Large intestine (tissue), 3 donors: Measurements from ENCODE around the gene TUT4. TPM values are rescaled to one million over a fixed set of nuclear protein-coding genes. Genes with fewer than 3 reads are reported as not detected.

ENCODE experiments used
- DNase-seq, 2 donors: peaks; one replicate each; pipeline versions ENCODE4 v3.0.0 to v3.0.0-alpha.2; 2013
- H3K27ac ChIP-seq: one replicate; pipeline ENCODE4 v1.5.1; 2013; ENCODE audit warnings: low read length
- H3K27me3 ChIP-seq: 2 replicates; pipeline ENCODE4 v1.6.1; 2013; ENCODE audit warnings: low read length; ENCODE audit not compliant: control insufficient read depth, insufficient read depth
- H3K36me3 ChIP-seq: 2 replicates; pipeline ENCODE4 v1.6.1; 2013; ENCODE audit warnings: low read length; ENCODE audit not compliant: control insufficient read depth, insufficient read depth
- H3K4me1 ChIP-seq: one replicate; pipeline ENCODE4 v1.6.1; 2013; ENCODE audit warnings: low read length; ENCODE audit not compliant: control insufficient read depth, insufficient read depth
- H3K4me3 ChIP-seq: one replicate; pipeline ENCODE4 v1.5.1; 2013; ENCODE audit warnings: low read length
- H3K9me3 ChIP-seq: one replicate; pipeline ENCODE4 v1.6.1; 2013; ENCODE audit warnings: mild to moderate bottlenecking, low read depth, low read length, moderate library complexity; ENCODE audit not compliant: control insufficient read depth
- WGBS: methylation state at CpG from one replicate; pipeline ENCODE4 v1.1.5; 2013; ENCODE audit warnings: low lambda C conversion rate; ENCODE audit not compliant: insufficient coverage; 5-methylcytosine and 5-hydroxymethylcytosine counted together
- polyA plus RNA-seq: library from polyadenylated mRNA; unstranded; fragments of 120-200 nt; gene quantifications from one replicate; pipeline ENCODE4 v1.2.1, GENCODE V29; 2013

The TUT4 gene
- polyA plus RNA-seq, 1 donor, result 68.7 TPM

DNA sequence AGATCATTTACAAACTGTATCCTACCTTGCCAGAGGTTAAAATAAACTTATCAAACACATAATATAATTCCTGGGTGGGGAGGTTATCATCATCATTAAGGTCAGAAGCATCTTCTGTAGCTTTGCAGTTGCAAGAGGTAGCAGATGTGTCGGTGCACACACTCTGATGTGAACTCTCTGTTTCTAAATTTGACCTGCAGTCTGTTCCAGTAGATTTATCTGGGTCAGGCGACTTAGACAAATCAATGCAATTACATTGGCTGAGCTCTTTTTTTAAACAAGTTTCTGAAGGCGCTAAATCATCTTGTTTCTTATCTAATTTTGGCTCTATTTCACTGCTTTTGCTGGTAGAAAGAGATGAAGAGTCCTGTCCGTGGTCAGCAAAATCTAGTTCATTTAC, 78.1 kb downstream of the TUT4 start:
- Histone ChIP-seq H3K36me3 (peaks cover 42% of the 10 kb centered on the region), H3K27me3 (no peaks in the 10 kb centered on the region), H3K9me3 (no peaks in the 10 kb centered on the region), H3K4me1 (no peaks in the 10 kb centered on the region), H3K27ac (no peak overlapping the region), H3K4me3 (no peak overlapping the region)
- WGBS, result 82% methylated on average over 2 of the region's 4 CpGs
- DNase-seq, result no peak

DNA sequence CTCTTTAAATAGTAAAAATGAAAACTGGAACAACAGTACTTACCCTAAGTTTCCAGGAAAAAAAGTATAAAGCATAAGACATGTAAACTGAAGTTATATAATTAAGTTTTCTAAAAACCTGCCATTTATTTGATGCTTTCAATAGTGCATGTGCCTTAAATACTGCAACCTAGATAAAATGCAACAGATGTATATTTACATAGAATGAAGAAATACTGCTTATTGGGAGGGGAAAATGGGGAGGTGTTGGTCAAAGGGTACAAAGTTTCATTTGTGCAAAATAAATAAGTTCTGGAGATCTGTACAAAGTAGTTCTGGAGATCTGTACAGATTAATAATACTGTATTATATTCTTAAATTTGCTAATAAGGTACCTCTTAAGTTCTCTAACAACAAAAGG, 79.9 kb downstream of the TUT4 start:
- Histone ChIP-seq H3K27ac (no peak overlapping the region), H3K4me3 (no peak overlapping the region), H3K36me3 (peaks cover 37% of the 10 kb centered on the region), H3K27me3 (no peaks in the 10 kb centered on the region), H3K4me1 (no peaks in the 10 kb centered on the region), H3K9me3 (no peaks in the 10 kb centered on the region)
- DNase-seq, result no peak

DNA sequence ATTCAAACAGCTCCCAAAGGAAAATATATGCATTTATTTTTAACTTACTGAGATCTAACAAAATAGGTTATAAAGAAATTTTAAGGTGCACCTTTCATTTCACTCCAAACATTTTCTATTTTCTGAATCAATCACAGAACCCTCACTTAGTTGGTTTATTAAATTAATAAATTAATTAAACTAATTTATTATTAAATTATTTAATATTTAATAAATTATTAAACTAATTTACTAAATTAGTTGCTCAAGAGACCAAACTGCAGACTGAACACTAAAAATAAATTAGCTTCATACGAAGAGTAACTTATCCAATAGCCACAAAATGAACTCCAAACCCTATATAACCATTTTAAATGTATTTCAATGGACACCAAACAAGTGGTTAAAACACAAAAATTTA, 80.5 kb downstream of the TUT4 start:
- peaks cover 31% of the 10 kb centered on the region for H3K36me3 ChIP-seq
- WGBS, result no CpG with 5 or more reads among the region's 1 CpG
- DNase-seq, result no peak

DNA sequence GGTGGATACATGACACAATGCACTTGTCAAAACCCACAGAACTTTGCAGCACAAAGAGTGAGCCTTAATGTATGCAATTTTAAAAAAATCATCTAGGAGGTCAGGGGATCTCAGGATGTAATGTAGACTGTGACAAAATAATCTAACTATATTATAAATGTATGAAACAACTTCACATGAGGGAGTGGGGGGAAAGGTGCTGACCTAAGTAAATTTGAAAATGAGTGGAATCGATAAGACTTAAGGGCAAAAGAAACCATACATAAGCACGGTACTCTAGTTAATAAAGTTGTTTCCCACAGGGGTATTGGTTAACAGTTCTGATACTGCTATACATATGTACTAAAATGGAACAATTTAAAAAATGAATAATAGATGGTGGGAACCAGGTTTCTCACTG, 83.8 kb downstream of the TUT4 start:
- Histone ChIP-seq H3K4me3 (no peak overlapping the region), H3K36me3 (peaks cover 12% of the 10 kb centered on the region), H3K4me1 (no peaks in the 10 kb centered on the region), H3K27me3 (no peaks in the 10 kb centered on the region), H3K9me3 (no peaks in the 10 kb centered on the region), H3K27ac (no peak overlapping the region)
- 100% methylated on average over 2 of the region's 2 CpGs for WGBS
- DNase-seq, result no peak

More for the DNA sequence above, 80.5 kb downstream of the TUT4 start:
- H3K4me3 ChIP-seq, result no peak overlapping the region
- H3K27me3 ChIP-seq, result no peaks in the 10 kb centered on the region
- no peaks in the 10 kb centered on the region for H3K9me3 ChIP-seq
- no peaks in the 10 kb centered on the region for H3K4me1 ChIP-seq
- no peak overlapping the region for H3K27ac ChIP-seq

- no peak for DNase-seq
- Histone ChIP-seq H3K4me1 (no peaks in the 10 kb centered on the region), H3K4me3 (no peak overlapping the region), H3K27me3 (no peaks in the 10 kb centered on the region), H3K27ac (no peak overlapping the region), H3K36me3 (peaks cover 6% of the 10 kb centered on the region), H3K9me3 (no peaks in the 10 kb centered on the region)
- WGBS, result 100% methylated on average over 2 of the region's 5 CpGs
These were observed 89.0 kb downstream of the TUT4 start for GRCh38 chr1:52463891-52464290.

DNA sequence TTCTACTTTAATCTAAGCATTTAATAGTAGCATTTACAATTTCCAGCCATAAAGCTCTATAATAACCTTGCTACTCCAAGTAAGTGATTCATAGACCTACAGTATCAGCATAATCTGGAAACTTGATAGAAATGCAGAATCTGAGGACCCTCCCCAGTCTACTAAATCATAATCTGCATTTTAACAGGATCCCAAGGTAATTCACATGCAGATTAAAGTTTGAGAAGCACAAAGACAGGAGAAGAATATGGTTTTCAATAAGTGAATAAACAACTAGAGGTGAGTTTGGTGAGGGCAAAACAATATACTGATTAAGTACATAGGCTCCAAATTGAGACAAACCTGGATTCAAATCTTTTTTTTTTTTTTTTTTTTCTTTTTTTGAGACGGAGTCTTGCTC, 91.1 kb downstream of the TUT4 start:
- Histone ChIP-seq H3K36me3 (peaks cover 9% of the 10 kb centered on the region), H3K4me1 (no peaks in the 10 kb centered on the region), H3K27ac (no peak overlapping the region), H3K27me3 (no peaks in the 10 kb centered on the region), H3K9me3 (no peaks in the 10 kb centered on the region), H3K4me3 (no peak overlapping the region)
- DNase-seq, result no peak
- WGBS, result no CpG with 5 or more reads among the region's 1 CpG

GRCh38 chr1:52460694-52461093, 92.2 kb downstream of the TUT4 start:
- H3K4me1 ChIP-seq, result no peaks in the 10 kb centered on the region
- WGBS, result 91% methylated on average over 1 of the region's 1 CpG

GRCh38 chr1:52455686-52456085, 97.2 kb downstream of the TUT4 start:
- WGBS, result 100% methylated on average over 1 of the region's 2 CpGs
- H3K36me3 ChIP-seq, result peaks cover 23% of the 10 kb centered on the region
- H3K4me3 ChIP-seq, result no peak overlapping the region

More at GRCh38 chr1:52460694-52461093, 92.2 kb downstream of the TUT4 start:
- Histone ChIP-seq H3K27me3 (no peaks in the 10 kb centered on the region), H3K9me3 (no peaks in the 10 kb centered on the region), H3K4me3 (no peak overlapping the region), H3K27ac (no peak overlapping the region), H3K36me3 (peaks cover 12% of the 10 kb centered on the region)
- DNase-seq, result no peak

GRCh38 chr1:52454779-52455178, 98.1 kb downstream of the TUT4 start:
- Histone ChIP-seq H3K4me3 (no peak overlapping the region), H3K36me3 (peaks cover 24% of the 10 kb centered on the region), H3K27ac (no peak overlapping the region), H3K4me1 (no peaks in the 10 kb centered on the region), H3K27me3 (no peaks in the 10 kb centered on the region), H3K9me3 (no peaks in the 10 kb centered on the region)
- 100% methylated on average over 1 of the region's 2 CpGs for WGBS
- DNase-seq, result no peak

More at GRCh38 chr1:52455686-52456085, 97.2 kb downstream of the TUT4 start:
- no peaks in the 10 kb centered on the region for H3K27me3 ChIP-seq
- no peaks in the 10 kb centered on the region for H3K4me1 ChIP-seq
- no peaks in the 10 kb centered on the region for H3K9me3 ChIP-seq
- no peak for DNase-seq
- no peak overlapping the region for H3K27ac ChIP-seq

DNA sequence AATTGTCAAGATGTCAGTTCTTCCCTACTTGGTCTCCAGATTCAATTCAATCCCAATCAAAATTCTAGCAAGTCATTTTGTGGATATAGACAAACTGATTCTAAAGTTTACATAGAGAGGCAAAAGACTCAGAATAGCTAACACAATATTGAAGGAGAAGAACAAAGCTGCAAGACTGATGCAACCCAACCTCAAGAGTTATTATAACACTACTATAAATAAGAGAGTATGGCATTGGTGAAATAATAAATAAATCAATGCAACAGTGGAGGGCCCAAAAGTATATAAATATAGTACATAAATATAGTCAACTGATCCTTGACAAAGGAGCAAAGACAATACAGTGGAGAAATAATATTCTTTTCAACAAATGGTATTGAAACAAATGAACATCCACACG, 98.8 kb downstream of the TUT4 start:
- no peak overlapping the region for H3K4me3 ChIP-seq
- H3K27me3 ChIP-seq, result no peaks in the 10 kb centered on the region
- 100% methylated on average over 1 of the region's 1 CpG for WGBS
- DNase-seq, result no peak
- peaks cover 19% of the 10 kb centered on the region for H3K36me3 ChIP-seq
- H3K9me3 ChIP-seq, result no peaks in the 10 kb centered on the region
- H3K4me1 ChIP-seq, result no peaks in the 10 kb centered on the region
- no peak overlapping the region for H3K27ac ChIP-seq

GRCh38 chr1:52444463-52444862, 108.4 kb downstream of the TUT4 start:
- no CpG with 5 or more reads among the region's 2 CpGs for WGBS
- Histone ChIP-seq H3K27me3 (no peaks in the 10 kb centered on the region), H3K36me3 (peaks cover 32% of the 10 kb centered on the region), H3K4me3 (no peak overlapping the region), H3K27ac (no peak overlapping the region), H3K9me3 (no peaks in the 10 kb centered on the region), H3K4me1 (no peaks in the 10 kb centered on the region)
- no peak for DNase-seq
